Stomach smooth muscle (tissue), 2 donors: ENCODE results near the gene DLG2.
"Not testable (repeated sequence)": the region's sequence is repeated elsewhere in the genome, so short reads cannot be mapped to it uniquely, and the experiment has no call there.

ENCODE experiments used
- H3K27ac ChIP-seq: one replicate; pipeline ENCODE4 v1.7.0; 2013; ENCODE audit warnings: mild to moderate bottlenecking, low read length, inconsistent platforms
- H3K27me3 ChIP-seq, 2 donors: one replicate each; pipeline ENCODE4 v1.7.0; 2013; ENCODE audit warnings: low read length in 2 of 2; ENCODE audit not compliant: insufficient read depth in 2 of 2, control insufficient read depth in 1 of 2
- H3K36me3 ChIP-seq, 2 donors: one replicate each; pipeline ENCODE4 v1.7.0; 2013; ENCODE audit warnings: low read length in 2 of 2; ENCODE audit not compliant: control insufficient read depth in 2 of 2, insufficient read depth in 2 of 2
- H3K4me1 ChIP-seq: one replicate; pipeline ENCODE4 v1.7.0; 2013; ENCODE audit warnings: low read length; ENCODE audit not compliant: control insufficient read depth, insufficient read depth
- H3K4me3 ChIP-seq, 2 donors: one replicate each; pipeline ENCODE4 v1.7.0; 2013; ENCODE audit warnings: low read length in 2 of 2
- H3K9ac ChIP-seq, 2 donors: one replicate each; pipeline ENCODE4 v1.7.0; 2013; ENCODE audit warnings: low read length in 2 of 2, mild to moderate bottlenecking in 1 of 2
- H3K9me3 ChIP-seq, 2 donors: one replicate each; pipeline ENCODE4 v1.7.0; 2013; ENCODE audit warnings: low read length in 2 of 2; ENCODE audit not compliant: control insufficient read depth in 2 of 2
- donor health status: healthy.
- donor health status: Pancreatic carcinoma.

Gene DLG2

DNA sequence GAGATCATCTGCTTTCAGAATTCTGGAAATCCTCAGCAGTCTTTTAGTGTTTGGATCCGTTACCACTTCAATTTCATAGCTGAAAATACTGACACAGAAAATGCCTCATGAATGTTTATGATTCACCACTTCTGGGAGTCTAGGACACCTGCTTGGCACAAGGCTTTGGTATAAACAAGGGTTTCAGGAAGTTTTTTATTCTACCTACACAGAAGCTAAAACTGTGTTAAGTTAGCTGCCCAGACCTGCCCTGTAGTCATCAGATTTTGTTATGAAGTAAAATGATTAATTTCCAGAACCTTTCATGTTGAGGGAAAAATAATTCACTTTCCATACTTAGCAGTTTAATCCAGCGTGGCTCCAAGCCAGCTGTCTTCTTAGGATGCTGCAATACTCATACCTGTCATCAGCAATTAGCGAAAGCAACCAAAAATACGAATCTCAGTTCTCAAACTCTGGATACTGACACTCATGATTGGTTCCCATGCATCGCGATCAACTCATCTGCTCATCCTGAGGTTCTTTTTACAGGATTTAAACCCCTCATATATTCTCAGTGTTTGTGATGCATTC is 1882.4 kb downstream of the DLG2 start:
- H3K9ac ChIP-seq, result no peak overlapping the region
- peaks cover 0 to 5% of the 10 kb centered on the region in 2 donors for H3K9me3 ChIP-seq
- no peak overlapping the region for H3K27ac ChIP-seq
- H3K4me3 ChIP-seq, result no peak overlapping the region
- H3K36me3 ChIP-seq, result no peaks in the 10 kb centered on the region
- H3K4me1 ChIP-seq, result no peaks in the 10 kb centered on the region
- no peaks in the 10 kb centered on the region for H3K27me3 ChIP-seq

DNA sequence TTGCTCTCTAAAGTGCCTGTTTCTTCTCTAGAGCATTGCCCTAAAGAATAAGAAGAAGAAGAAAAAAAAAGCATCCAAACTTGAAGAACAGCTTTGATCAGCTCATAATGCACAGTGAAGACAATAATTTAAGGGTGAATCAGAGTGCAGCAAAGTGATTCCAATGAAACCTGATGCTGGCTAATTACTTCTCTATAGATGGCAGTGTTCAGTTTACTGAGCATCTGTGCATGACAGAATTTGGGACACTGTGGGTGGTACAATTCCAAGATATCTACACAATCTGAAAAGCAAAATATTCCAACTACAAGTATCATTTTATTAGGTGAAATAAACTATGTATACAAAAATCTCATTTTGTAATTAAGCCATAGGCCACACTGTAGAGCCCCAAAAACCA is 1890.5 kb downstream of the DLG2 start:
- Histone ChIP-seq H3K4me1 (no peaks in the 10 kb centered on the region), H3K4me3 (no peak overlapping the region), H3K9ac (no peak overlapping the region), H3K27me3 (no peaks in the 10 kb centered on the region), H3K9me3 (no peaks in the 10 kb centered on the region), H3K27ac (no peak overlapping the region), H3K36me3 (no peaks in the 10 kb centered on the region)

DNA sequence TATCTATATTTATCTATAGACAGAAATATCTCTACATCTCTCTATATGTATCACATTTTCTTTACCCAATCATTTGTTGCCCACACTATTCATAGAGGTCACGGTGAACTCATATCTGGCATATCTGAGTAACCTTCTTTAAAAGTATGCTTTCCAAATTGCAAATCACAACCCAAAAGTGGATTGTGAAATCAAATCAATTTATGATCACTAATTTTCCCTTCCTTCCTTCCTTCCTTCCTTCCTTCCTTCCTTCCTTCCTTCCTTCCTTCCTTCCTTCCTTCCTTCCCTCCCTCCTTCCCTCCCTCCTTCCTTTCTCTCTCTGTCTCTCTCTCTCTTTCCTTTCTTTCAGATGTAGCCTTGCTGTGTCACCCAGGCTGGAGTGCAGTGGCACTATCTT is 1893.0 kb downstream of the DLG2 start:
- Histone ChIP-seq H3K9ac (no peak overlapping the region), H3K27ac (no peak overlapping the region), H3K27me3 (no peaks in the 10 kb centered on the region), H3K4me3 (no peak overlapping the region), H3K36me3 (no peaks in the 10 kb centered on the region), H3K4me1 (no peaks in the 10 kb centered on the region), H3K9me3 (no peaks in the 10 kb centered on the region)

DNA sequence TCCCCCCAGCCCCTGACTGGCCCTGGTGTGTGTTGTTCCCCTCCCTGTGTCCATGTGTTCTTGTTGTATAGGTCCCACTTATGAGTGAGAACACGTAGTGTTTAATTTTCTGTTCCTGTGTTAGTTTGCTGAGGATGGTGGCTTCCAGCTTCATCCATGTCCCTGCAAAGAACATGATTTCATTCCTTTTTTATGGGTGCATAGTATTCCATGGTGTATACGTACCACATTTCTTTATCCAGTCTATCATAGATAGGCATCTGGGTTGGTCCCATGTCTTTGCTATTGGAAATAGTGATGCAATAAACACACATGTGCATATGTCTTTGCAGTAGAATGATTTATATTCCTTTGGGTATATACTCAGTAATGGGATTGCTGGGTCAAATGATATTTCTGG is 1895.9 kb downstream of the DLG2 start:
- not testable (repeated sequence) for H3K4me1 ChIP-seq, H3K27ac ChIP-seq, H3K4me3 ChIP-seq, H3K9me3 ChIP-seq, H3K27me3 ChIP-seq, H3K9ac ChIP-seq, H3K36me3 ChIP-seq

DNA sequence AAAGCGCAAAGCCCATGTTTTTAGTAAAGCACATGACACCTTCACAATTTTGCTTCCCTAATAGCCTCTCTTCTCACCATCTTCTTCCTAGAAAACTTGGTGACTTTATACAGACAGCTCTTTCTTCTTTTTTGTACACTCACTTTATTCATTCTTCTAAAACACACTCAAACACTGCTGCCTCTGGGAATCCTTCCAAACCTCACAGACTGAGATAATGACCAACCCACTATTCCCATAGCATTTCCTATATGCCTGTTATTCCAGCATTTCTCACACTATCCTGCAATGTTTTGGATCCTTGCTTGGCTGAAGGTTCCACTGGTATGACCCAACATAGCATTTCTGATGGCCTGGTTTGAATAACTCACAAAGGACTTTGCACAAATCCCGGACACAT is 1898.9 kb downstream of the DLG2 start:
- Histone ChIP-seq H3K9me3 (no peaks in the 10 kb centered on the region), H3K36me3 (no peaks in the 10 kb centered on the region), H3K27ac (no peak overlapping the region), H3K4me1 (peaks cover 13% of the 10 kb centered on the region), H3K27me3 (no peaks in the 10 kb centered on the region), H3K9ac (no peak overlapping the region), H3K4me3 (no peak overlapping the region)

DNA sequence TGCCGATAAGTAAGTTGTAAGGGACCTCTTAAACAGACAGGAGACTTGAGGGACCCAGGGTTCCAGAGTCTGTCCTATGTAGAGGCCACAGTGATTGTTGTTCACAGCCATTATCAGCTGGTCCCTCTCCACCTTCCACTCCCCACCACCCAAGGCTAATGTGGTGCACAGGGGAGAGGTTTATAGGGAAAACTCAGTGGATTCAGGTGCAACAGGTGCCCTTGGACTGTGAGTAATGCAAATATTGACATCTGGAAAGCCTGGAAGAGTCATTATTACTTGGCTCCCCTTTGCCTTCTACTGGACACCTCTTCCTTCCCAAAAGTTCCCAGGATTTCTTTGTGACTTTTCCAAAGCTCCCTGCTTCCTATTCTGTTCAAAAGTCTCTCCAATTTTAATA is 1899.9 kb downstream of the DLG2 start:
- H3K9ac ChIP-seq, result no peak overlapping the region
- no peak overlapping the region for H3K27ac ChIP-seq
- no peaks in the 10 kb centered on the region for H3K9me3 ChIP-seq
- no peaks in the 10 kb centered on the region for H3K36me3 ChIP-seq
- no peak overlapping the region for H3K4me3 ChIP-seq
- H3K27me3 ChIP-seq, result no peaks in the 10 kb centered on the region
- H3K4me1 ChIP-seq, result peaks cover 13% of the 10 kb centered on the region

DNA sequence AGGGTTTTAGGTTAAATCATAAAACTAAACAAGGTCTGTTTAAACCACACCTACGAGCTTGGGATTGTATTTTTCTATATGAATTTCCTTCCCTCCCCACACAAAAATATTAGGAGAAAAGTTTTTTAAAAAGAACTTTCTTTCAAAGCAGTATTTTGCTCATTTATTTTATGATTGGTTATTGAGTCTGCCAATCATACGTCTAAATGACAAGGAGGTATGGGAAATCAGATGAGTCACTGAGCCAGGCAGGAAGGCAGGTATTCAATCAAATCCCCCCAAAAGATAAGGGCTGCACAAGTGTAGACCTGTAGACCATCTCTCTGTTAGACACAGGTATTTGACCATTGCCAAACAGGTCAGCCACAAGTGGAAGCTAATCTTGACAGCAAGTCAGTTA is 1900.8 kb downstream of the DLG2 start:
- no peaks in the 10 kb centered on the region for H3K36me3 ChIP-seq
- no peaks in the 10 kb centered on the region for H3K27me3 ChIP-seq
- no peak overlapping the region for H3K27ac ChIP-seq
- no peak overlapping the region for H3K4me3 ChIP-seq
- no peaks in the 10 kb centered on the region for H3K9me3 ChIP-seq
- H3K4me1 ChIP-seq, result peaks cover 13% of the 10 kb centered on the region
- H3K9ac ChIP-seq, result no peak overlapping the region

DNA sequence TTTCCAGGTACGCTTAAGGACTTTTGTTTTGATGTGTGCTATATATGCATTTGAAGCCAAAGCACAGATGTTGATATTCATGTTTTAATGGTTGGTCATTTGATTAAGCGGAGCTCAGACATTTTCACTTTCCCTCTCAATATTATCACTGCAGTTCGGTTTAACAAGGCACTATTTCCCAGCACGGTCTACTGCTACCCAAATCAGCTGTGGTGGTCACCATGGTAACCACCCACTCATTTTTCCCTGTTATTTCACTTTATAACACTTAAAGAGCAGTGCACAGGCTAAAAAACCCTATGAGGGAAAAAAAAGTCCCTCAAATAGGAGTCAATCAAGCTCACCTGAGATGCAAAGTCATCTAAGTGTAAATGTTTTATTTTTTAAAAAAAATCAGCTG is 1901.4 kb downstream of the DLG2 start:
- H3K4me3 ChIP-seq, result no peak overlapping the region
- H3K36me3 ChIP-seq, result no peaks in the 10 kb centered on the region
- no peak overlapping the region for H3K9ac ChIP-seq
- peaks cover 13% of the 10 kb centered on the region for H3K4me1 ChIP-seq
- H3K27me3 ChIP-seq, result no peaks in the 10 kb centered on the region
- H3K9me3 ChIP-seq, result no peaks in the 10 kb centered on the region
- H3K27ac ChIP-seq, result no peak overlapping the region

DNA sequence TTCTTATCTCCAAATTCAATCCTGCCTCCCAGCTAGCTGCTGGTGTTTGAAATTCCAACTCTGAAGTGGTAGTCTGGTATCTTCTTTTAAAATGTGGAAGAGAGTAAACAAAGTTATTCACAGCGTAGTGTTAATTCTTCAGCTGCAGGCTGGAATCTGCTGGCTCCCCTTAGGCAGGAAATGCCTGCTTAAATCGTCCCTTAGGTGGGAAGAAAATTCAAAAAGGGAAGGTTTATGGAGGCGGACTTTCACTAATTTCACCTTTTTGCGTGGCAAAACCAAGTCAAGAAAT is 1901.9 kb downstream of the DLG2 start:
- Histone ChIP-seq H3K4me1 (peaks cover 13% of the 10 kb centered on the region), H3K4me3 (peak overlapping the region; percentile 41 to 72), H3K36me3 (no peaks in the 10 kb centered on the region), H3K27me3 (no peaks in the 10 kb centered on the region), H3K9ac (peak overlapping the region; percentile 34 to 48), H3K27ac (no peak overlapping the region), H3K9me3 (no peaks in the 10 kb centered on the region)

DNA sequence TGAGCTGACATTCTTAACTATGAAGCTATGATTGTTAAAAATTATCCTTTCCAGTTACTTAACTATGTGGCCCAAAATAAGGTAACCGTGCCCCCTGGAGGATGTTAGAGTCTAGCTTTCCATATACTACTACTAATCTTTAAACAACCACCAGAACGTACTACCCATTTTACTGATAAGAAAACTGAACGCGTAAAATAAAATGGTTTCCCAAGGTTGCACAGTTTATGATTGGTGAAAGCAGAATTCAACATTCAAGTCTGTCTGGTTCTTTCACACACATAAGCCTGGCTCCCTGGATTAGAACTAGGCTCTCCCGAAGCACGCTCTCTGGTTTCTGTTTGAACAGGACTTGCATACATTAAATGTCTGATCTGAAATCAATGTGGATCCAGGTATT is 1903.1 kb downstream of the DLG2 start:
- Histone ChIP-seq H3K9ac (peak overlapping the region; percentile 20 to 22), H3K9me3 (no peaks in the 10 kb centered on the region), H3K4me3 (peak overlapping the region; percentile 41 to 72), H3K27me3 (no peaks in the 10 kb centered on the region), H3K36me3 (no peaks in the 10 kb centered on the region), H3K4me1 (peaks cover 13% of the 10 kb centered on the region), H3K27ac (no peak overlapping the region)

DNA sequence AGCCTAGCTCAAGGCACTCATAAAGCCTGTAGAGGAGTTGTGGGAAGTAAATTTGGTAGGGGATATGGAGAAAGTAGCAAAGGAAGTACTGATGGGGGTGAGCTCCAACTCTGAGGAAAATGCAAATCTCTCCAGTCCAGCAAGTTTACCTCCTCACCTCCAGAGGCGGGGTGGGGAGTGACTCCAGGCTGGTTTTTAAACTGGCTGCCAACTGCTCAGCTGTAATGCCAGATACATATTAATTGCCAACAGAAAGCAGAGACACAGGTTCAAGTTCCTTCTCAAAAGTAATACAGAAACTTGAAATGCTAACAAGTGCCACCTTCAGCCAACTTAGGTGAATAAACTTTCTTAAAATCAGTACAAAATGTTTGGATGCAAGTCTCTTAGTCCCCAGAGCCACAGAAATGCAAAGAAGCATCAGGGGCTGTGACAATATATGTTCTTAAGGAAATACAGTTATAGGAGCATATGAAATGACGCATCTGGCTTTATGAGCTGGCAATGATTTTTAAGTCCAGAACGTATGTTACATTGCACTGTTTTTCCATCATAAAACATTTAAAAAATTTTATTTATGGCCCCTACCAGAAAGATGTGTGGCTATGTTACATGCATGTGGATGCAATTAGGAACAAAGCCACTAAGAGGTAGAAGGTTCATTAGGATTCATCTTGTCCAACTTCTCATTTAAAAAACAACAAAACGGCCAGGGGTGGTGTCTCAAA is 1904.6 kb downstream of the DLG2 start:
- Histone ChIP-seq H3K9ac (no peak overlapping the region), H3K36me3 (no peaks in the 10 kb centered on the region), H3K27me3 (no peaks in the 10 kb centered on the region), H3K4me3 (no peak overlapping the region), H3K27ac (no peak overlapping the region), H3K9me3 (no peaks in the 10 kb centered on the region), H3K4me1 (peaks cover 13% of the 10 kb centered on the region)
